HL-60/S4 (cell line): ENCODE measurements around the gene PDP2.
"Not testable (repeated sequence)": the region's sequence is repeated elsewhere in the genome, so short reads cannot be mapped to it uniquely, and the experiment has no call there.

ENCODE experiments used
- in situ Hi-C: fragments of 300-500 bp; cut with MboI; formaldehyde crosslinking; loops from 2 replicates; pipeline ENCODE4 v1.14.3; 2022; ENCODE audit warnings: low sequenced_read_pairs

PDP2 gene

GRCh38 chr16:66932076-66932475 lies 51.8 kb downstream of the PDP2 start:
- in situ Hi-C loops, result no loop called here

- in situ Hi-C loops, result no loop called here
These were observed 53.4 kb downstream of the PDP2 start for GRCh38 chr16:66933776-66934137.

DNA sequence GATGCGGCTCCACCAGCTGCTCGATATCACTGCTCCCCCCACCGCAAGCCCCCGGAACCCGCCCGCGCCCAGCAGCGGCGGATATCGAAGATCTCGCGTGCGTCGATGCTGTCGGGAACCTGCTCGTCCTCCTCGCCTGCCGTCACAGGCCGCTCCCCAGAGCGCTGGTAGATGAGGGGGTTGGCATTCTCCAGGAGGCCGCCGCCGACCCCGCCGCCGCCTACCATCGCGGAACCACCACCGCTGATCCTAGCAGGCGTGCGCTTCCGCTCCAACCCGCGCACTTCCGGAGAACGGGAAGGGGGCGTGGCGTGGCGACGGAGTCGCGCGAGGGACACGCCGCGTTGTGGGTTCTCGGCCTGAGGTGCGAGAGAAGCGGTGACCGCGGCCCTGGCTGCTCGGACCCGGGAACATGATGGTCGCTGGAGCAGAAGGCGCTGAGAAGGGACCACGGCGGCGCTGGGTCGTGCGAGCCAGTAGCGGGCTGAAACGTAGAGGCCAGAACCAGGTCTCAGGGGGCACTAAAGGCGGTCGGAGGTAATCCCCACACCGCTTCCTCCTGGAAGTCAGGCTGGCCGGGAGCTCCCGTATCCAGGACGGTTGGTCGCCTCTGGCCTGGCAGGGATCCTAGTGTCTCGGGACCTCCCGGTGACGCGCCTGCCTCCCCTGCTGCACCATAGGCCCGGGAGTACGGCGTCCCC lies 54.0 kb downstream of the PDP2 start, which contains the start of gene CIAO2B:
Gene CIAO2B, minus strand, starts transcription at position 265 of the 701 bp plus-strand sequence. Its CDS starts 38 bp downstream, at position 227.
- in situ Hi-C loops, result no loop called here

DNA sequence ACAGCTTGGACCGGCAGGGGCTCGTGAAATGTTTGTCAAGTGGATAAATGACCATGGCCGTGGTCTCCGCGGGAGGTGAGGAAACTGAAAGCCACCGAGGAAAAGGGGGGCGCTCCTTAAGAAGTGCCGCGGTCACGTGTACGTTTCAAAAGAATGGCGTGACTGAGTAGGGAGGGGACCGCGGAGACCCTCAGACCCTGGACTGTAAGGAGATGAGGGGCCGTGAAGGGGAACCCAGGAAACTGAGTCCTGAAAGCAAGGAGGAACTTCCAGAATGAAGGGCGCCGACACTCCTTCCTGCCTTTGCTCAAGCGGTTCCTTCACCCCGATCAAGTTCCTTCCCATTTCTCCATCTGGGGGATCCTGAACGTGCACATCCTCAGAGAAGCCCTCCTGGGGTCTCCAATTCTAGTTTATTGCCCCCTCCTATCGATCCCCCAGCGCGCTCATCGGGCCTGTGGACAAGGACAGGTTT lies 54.6 kb downstream of the PDP2 start:
- in situ Hi-C loops, result not testable (repeated sequence)

DNA sequence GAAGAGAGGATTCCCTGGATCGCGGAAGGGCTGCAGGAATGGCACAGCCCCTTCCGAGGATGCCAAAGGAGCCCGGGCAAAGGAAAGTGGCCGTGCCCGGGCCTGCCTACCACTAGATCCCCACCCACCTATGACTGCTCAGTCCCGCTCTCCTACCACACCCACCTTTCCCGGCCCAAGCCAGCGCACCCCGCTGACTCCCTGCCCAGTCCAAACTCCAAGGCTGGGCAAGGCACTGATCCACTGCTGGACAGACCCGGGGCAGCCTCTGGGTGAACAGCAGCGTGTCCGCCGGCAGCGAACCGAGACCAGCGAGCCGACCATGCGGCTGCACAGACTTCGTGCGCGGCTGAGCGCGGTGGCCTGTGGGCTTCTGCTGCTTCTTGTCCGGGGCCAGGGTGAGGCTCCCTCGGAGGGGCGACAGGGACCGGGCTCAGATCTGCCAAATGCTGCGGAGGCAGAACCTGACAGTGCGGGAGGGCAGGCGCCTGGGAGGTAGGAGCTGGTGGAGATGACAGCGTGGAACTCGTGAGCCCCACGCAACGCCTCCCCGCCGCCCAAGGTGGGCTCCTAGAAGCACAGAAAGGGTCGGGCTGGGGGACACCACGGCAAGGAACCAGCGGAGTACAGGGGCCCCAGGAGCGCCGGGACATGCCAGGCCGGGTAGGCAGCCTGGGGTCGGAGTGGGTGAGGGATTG lies 55.1 kb downstream of the PDP2 start, which contains the start of gene CES2:
Gene CES2, plus strand, starts transcription at position 203 of the 698 bp plus-strand sequence. Its CDS starts 120 bp downstream, at position 323.
- in situ Hi-C loops, result no loop called here

DNA sequence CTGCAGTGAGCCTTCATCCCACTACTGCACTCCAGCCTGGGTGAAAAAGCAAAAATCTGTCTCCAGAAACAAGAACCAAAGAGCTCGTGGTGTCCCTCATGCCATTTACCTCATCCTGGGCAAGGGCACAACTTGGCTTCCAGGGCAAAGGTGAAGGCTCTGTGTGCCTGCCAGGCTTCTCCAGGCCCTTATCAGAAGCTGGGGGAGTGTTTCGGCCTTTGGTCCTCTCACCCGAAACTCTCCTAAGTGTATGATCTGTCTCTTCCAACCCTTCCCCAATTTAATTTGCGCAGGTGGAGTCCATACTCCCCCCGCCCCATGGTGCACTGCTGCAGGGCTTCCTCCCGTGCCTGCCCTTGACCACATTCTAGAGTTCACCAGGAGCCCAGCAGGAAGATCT lies 56.1 kb downstream of the PDP2 start:
- in situ Hi-C loops, result no loop called here

DNA sequence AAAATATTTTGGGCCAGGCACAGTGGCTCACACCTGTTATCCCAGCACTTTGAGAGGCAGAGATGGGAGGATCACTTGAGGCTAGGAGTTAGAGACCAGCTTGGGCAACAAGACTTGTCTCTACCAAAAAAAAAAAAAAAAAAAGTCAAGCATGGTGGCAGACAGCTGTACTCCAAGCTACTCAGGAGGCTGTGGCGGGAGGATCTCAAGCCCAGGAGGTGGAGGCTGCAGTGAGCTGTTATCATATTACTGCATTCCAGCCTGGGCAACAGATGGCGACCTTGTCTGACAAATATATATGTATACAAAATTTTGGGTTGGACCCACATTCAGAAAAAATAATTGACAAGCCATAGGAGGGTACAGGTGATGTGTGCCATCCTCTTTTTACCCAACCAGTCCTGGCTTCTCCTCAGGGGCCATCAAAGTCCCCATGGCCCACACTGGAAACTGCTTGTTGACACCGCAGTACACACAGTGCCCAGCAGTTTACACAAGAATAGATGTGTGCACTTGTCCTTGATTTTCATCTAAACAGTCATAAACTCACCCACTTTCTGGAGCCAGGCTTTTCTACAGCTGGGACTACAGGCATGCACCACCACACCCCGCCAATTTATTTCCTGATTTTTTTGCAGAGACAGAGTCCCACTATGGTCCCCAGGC lies 56.7 kb downstream of the PDP2 start:
- in situ Hi-C loops, result no loop called here

DNA sequence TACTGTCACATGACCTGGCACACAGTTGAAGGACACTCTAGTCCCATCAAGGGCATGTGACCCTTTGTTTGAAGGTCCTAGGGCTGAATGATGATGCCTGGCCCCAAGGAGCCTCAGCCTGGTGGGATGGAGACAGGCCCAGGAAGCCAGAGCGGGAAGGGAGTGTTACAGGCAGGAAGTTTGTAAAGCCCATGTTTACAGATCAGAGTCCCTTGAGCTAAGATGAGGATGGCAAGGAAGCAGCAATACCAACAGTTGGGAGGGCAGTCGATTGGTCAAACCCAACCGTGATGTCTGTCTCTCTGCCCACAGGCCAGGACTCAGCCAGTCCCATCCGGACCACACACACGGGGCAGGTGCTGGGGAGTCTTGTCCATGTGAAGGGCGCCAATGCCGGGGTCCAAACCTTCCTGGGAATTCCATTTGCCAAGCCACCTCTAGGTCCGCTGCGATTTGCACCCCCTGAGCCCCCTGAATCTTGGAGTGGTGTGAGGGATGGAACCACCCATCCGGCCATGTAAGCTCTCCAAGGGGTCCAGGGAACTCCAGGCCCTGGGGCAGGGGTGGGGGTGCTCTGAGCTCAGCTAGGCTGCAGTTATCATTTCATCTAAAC lies 57.5 kb downstream of the PDP2 start:
- in situ Hi-C loops, result no loop called here

DNA sequence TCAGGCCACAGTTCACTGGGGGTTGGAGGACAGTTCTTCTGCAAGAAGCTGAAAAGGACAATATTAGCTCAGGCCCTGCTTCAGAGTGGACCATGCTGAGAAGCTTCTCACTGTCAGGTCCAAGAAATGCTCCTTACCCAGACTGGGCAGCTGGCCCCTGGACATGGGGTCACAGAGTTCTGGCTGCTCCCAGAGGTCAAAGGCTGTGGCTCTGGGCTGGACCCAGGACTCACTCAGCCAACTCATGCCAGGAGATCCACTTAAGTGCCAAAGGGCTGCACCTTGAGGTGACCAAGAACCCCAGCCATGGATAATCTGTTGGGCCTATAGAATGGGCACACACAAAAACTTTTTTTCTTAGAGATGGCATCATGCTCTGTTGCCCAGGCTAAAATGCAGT lies 59.1 kb downstream of the PDP2 start:
- in situ Hi-C loops, result no loop called here

DNA sequence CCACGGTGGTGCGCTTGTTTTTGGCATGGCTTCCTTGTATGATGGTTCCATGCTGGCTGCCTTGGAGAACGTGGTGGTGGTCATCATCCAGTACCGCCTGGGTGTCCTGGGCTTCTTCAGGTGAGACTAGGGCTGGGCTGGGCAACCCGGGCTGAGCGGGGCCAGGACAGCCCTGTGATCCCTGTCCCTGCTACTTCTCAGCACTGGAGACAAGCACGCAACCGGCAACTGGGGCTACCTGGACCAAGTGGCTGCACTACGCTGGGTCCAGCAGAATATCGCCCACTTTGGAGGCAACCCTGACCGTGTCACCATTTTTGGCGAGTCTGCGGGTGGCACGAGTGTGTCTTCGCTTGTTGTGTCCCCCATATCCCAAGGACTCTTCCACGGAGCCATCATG lies 59.9 kb downstream of the PDP2 start:
- in situ Hi-C loops, result no loop called here
